GM12801 (cell line): Measurements from ENCODE around the gene RASA3.

Experiments used
- TF ChIP-seq, protein P1 (sequence below): IDR thresholded peaks from one replicate; pipeline ENCODE4 v1.5.1; 2011; ENCODE audit warnings: control low read depth; ENCODE audit not compliant: insufficient read length; ENCODE audit errors: extremely low read depth

RASA3 gene

DNA sequence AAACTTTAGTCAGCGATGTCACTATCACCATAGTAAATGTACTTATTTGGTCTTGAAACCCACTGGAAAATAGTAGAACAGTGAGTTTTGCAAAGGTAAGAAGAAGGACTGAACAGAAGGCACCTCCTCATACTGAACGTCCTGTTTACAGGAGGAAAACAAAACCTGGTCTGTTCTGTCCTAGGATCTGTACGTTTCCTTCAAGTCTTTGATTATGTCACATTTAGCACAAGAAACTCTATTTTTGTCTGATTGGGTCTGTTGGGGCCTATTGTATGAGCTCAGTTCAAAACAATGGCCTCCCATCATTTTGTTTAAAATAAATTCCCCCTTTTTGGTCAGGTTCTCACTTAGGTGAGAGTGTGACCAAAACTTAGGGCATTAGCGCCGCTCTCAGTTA is 35.5 kb upstream of the RASA3 start:
- TF ChIP-seq, protein P1, sequence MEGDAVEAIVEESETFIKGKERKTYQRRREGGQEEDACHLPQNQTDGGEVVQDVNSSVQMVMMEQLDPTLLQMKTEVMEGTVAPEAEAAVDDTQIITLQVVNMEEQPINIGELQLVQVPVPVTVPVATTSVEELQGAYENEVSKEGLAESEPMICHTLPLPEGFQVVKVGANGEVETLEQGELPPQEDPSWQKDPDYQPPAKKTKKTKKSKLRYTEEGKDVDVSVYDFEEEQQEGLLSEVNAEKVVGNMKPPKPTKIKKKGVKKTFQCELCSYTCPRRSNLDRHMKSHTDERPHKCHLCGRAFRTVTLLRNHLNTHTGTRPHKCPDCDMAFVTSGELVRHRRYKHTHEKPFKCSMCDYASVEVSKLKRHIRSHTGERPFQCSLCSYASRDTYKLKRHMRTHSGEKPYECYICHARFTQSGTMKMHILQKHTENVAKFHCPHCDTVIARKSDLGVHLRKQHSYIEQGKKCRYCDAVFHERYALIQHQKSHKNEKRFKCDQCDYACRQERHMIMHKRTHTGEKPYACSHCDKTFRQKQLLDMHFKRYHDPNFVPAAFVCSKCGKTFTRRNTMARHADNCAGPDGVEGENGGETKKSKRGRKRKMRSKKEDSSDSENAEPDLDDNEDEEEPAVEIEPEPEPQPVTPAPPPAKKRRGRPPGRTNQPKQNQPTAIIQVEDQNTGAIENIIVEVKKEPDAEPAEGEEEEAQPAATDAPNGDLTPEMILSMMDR, result no peak

- TF ChIP-seq, protein P1, result no peak
Measured at GRCh38 chr13:114167426-114167825, 35.0 kb upstream of the RASA3 start.

GRCh38 chr13:114166381-114167131 is 34.1 kb upstream of the RASA3 start:
- TF ChIP-seq, protein P1, result no peak

- TF ChIP-seq, protein P1, result no peak
Measured at GRCh38 chr13:114164681-114165429, 32.4 kb upstream of the RASA3 start.

- TF ChIP-seq, protein P1, result no peak
Measured at GRCh38 chr13:114164053-114164452, 31.6 kb upstream of the RASA3 start.

- TF ChIP-seq, protein P1, result no peak
Measured at GRCh38 chr13:114162533-114162922, 30.1 kb upstream of the RASA3 start.

- TF ChIP-seq, protein P1, result no peak
Measured at GRCh38 chr13:114161644-114162532, 29.5 kb upstream of the RASA3 start.
